ENCODE measurements around the gene ZC3H12C.
"Not testable (repeated sequence)": the region's sequence is repeated elsewhere in the genome, so short reads cannot be mapped to it uniquely, and the experiment has no call there.

GRCh38 chr11:110192604-110193282 is 99.6 kb downstream of the ZC3H12C start:
- TF ChIP-seq, protein P1, sequence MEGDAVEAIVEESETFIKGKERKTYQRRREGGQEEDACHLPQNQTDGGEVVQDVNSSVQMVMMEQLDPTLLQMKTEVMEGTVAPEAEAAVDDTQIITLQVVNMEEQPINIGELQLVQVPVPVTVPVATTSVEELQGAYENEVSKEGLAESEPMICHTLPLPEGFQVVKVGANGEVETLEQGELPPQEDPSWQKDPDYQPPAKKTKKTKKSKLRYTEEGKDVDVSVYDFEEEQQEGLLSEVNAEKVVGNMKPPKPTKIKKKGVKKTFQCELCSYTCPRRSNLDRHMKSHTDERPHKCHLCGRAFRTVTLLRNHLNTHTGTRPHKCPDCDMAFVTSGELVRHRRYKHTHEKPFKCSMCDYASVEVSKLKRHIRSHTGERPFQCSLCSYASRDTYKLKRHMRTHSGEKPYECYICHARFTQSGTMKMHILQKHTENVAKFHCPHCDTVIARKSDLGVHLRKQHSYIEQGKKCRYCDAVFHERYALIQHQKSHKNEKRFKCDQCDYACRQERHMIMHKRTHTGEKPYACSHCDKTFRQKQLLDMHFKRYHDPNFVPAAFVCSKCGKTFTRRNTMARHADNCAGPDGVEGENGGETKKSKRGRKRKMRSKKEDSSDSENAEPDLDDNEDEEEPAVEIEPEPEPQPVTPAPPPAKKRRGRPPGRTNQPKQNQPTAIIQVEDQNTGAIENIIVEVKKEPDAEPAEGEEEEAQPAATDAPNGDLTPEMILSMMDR (IDR thresholded peaks at IDR 0.05): not testable (repeated sequence)
- TF ChIP-seq POLR2A, EP300 (IDR thresholded peaks at IDR 0.05): not testable (repeated sequence)
